H9 (cell line): ENCODE results near the gene ANO6. TPM values are rescaled to one million over a fixed set of nuclear protein-coding genes. Genes with fewer than 3 reads are reported as not detected.

ENCODE experiments used
- DNase-seq: peaks from one replicate; pipeline ENCODE4 v3.0.0-alpha.2; 2017
- H2AFZ ChIP-seq: one replicate; pipeline ENCODE4 v1.6.1; 2013; ENCODE audit warnings: mild to moderate bottlenecking, low read length, control low read depth, moderate library complexity
- H2AK5ac ChIP-seq: 2 replicates; pipeline ENCODE4 v1.6.1; 2013; ENCODE audit warnings: low read length, control low read depth, mixed read lengths; ENCODE audit not compliant: insufficient read length
- H2BK120ac ChIP-seq: one replicate; pipeline ENCODE4 v1.6.1; 2013; ENCODE audit warnings: low read depth, mild to moderate bottlenecking, low read length, control low read depth, inconsistent platforms; ENCODE audit not compliant: poor library complexity, severe bottlenecking
- H2BK12ac ChIP-seq: 2 replicates; pipeline ENCODE4 v1.6.1; 2013; ENCODE audit warnings: low read length, control low read depth, mixed read lengths, low read depth; ENCODE audit not compliant: insufficient read length
- H2BK15ac ChIP-seq: 2 replicates; pipeline ENCODE4 v1.6.1; 2013; ENCODE audit warnings: low read depth, low read length, control low read depth
- H2BK20ac ChIP-seq: one replicate; pipeline ENCODE4 v1.6.1; 2013; ENCODE audit warnings: low read depth, mild to moderate bottlenecking, low read length, control low read depth, inconsistent platforms; ENCODE audit not compliant: poor library complexity, severe bottlenecking
- H2BK5ac ChIP-seq: 2 replicates; pipeline ENCODE4 v1.6.1; 2013; ENCODE audit warnings: low read length, control low read depth, mixed read lengths; ENCODE audit not compliant: insufficient read length
- H3K14ac ChIP-seq: 2 replicates; pipeline ENCODE4 v1.6.1; 2013; ENCODE audit warnings: low read length, control low read depth; ENCODE audit not compliant: insufficient read depth
- H3K18ac ChIP-seq: 2 replicates; pipeline ENCODE4 v1.6.1; 2013; ENCODE audit warnings: low read depth, mild to moderate bottlenecking, mixed read lengths, low read length, control low read depth; ENCODE audit not compliant: insufficient read length
- H3K23ac ChIP-seq: 2 replicates; pipeline ENCODE4 v1.6.1; 2013; ENCODE audit warnings: low read length, control low read depth, mixed read lengths, low read depth; ENCODE audit not compliant: insufficient read length
- H3K23me2 ChIP-seq: 2 replicates; pipeline ENCODE4 v1.6.1; 2013; ENCODE audit warnings: low read depth, mild to moderate bottlenecking, mixed read lengths, low read length, control low read depth; ENCODE audit not compliant: insufficient read length, poor library complexity, severe bottlenecking
- H3K27ac ChIP-seq: 2 replicates; pipeline ENCODE4 v1.5.1; 2013; ENCODE audit warnings: low read length, control low read depth, mixed read lengths, low read depth; ENCODE audit not compliant: insufficient read length
- H3K27me3 ChIP-seq: 2 replicates; pipeline ENCODE4 v1.6.1; 2013; ENCODE audit warnings: low read length, control low read depth, inconsistent platforms; ENCODE audit not compliant: insufficient read depth
- H3K4ac ChIP-seq: 2 replicates; pipeline ENCODE4 v1.6.1; 2013; ENCODE audit warnings: low read depth, mild to moderate bottlenecking, control low read depth, inconsistent platforms, low read length, moderate library complexity
- H3K4me1 ChIP-seq: 2 replicates; pipeline ENCODE4 v1.6.1; 2013; ENCODE audit warnings: low read length, control low read depth, inconsistent platforms; ENCODE audit not compliant: insufficient read depth
- H3K4me2 ChIP-seq: 2 replicates; pipeline ENCODE4 v1.6.1; 2013; ENCODE audit warnings: low read length, control low read depth, mixed read lengths; ENCODE audit not compliant: insufficient read length, insufficient read depth
- H3K56ac ChIP-seq: 2 replicates; pipeline ENCODE4 v1.6.1; 2013; ENCODE audit warnings: low read depth, mild to moderate bottlenecking, mixed read lengths, low read length, control low read depth; ENCODE audit not compliant: insufficient read length
- H3K79me1 ChIP-seq: 2 replicates; pipeline ENCODE4 v1.6.1; 2013; ENCODE audit warnings: low read depth, mild to moderate bottlenecking, moderate library complexity, low read length, control low read depth, inconsistent platforms; ENCODE audit not compliant: insufficient read depth, poor library complexity, severe bottlenecking
- H3K79me2 ChIP-seq: 2 replicates; pipeline ENCODE4 v1.6.1; 2013; ENCODE audit warnings: low read length, control low read depth, inconsistent platforms; ENCODE audit not compliant: insufficient read depth
- H3K9ac ChIP-seq: 2 replicates; pipeline ENCODE4 v1.6.1; 2013; ENCODE audit warnings: low read length, control low read depth, mixed read lengths; ENCODE audit not compliant: insufficient read length; ENCODE audit errors: extremely low read depth
- H3K9me3 ChIP-seq: one replicate; pipeline ENCODE4 v1.6.1; 2013; ENCODE audit warnings: low read depth, low read length, inconsistent platforms; ENCODE audit not compliant: control insufficient read depth
- H3T11ph ChIP-seq: one replicate; pipeline ENCODE4 v1.6.1; 2013; ENCODE audit warnings: mild to moderate bottlenecking, low read length, control low read depth, inconsistent platforms
- H4K20me1 ChIP-seq: one replicate; pipeline ENCODE4 v1.6.1; 2013; ENCODE audit not compliant: control insufficient read depth, insufficient read length, insufficient read depth
- H4K5ac ChIP-seq: 2 replicates; pipeline ENCODE4 v1.6.1; 2013; ENCODE audit warnings: low read depth, mild to moderate bottlenecking, mixed read lengths, low read length, control low read depth; ENCODE audit not compliant: insufficient read length
- H4K8ac ChIP-seq: replicated peaks from 2 replicates; pipeline ENCODE4 v1.6.1; 2013; ENCODE audit warnings: low read length, control low read depth, mixed read lengths, low read depth; ENCODE audit not compliant: insufficient read length
- H4K91ac ChIP-seq: 2 replicates; pipeline ENCODE4 v1.6.1; 2013; ENCODE audit warnings: low read depth, mild to moderate bottlenecking, moderate library complexity, mixed read lengths, low read length, control low read depth; ENCODE audit not compliant: insufficient read length
- H3K27ac Mint-ChIP-seq, 3 experiments: 2 replicates in 2 of 3; 3 replicates in 1 of 3; pipeline ENCODE4 v1.8.0; 2020 to 2021; ENCODE audit warnings: mixed read lengths in 3 of 3, mild to moderate bottlenecking in 1 of 3, moderate library complexity in 1 of 3
- H3K27me3 Mint-ChIP-seq: 2 replicates; pipeline ENCODE4 v1.8.0; 2021; ENCODE audit warnings: low read depth, mild to moderate bottlenecking, moderate library complexity, mixed read lengths
- H3K36me3 Mint-ChIP-seq, 3 experiments: 2 replicates in 2 of 3; 3 replicates in 1 of 3; pipeline ENCODE4 v1.8.0; 2020 to 2021; ENCODE audit warnings: low read depth in 3 of 3, mixed read lengths in 3 of 3; ENCODE audit not compliant: insufficient read depth in 1 of 3
- H3K4me1 Mint-ChIP-seq, 2 experiments: 2 replicates each; pipeline ENCODE4 v1.8.0; 2020; ENCODE audit warnings: mixed read lengths in 2 of 2
- H3K4me3 Mint-ChIP-seq, 2 experiments: 2 replicates in 1 of 2; 3 replicates in 1 of 2; pipeline ENCODE4 v1.8.0; 2020 to 2021; ENCODE audit warnings: mild to moderate bottlenecking in 2 of 2, mixed read lengths in 2 of 2, moderate library complexity in 1 of 2
- H3K9me3 Mint-ChIP-seq, 2 experiments: 2 replicates in 1 of 2; 3 replicates in 1 of 2; pipeline ENCODE4 v1.8.0; 2020; ENCODE audit warnings: mild to moderate bottlenecking in 2 of 2, mixed read lengths in 2 of 2, moderate library complexity in 1 of 2
- CTCF ChIP-seq: fragments of 200-600 bp; sonication (generic); conservative IDR thresholded peaks from 3 replicates; pipeline ENCODE4 v1.8.0; 2021; ENCODE audit warnings: antibody characterized with exemption, mild to moderate bottlenecking
- WGBS: extraction: QIAGEN DNeasy Blood & Tissue Kit; methylation state at CpG from one replicate; pipeline ENCODE4 v1.1.7; 2013; ENCODE audit warnings: missing lambda C conversion rate, low lambda C conversion rate, mixed read lengths; ENCODE audit not compliant: insufficient read length; ENCODE audit errors: extremely low coverage; 5-methylcytosine and 5-hydroxymethylcytosine counted together
- total RNA-seq: library from RNA; stranded (reverse); gene quantifications from 2 replicates; pipeline ENCODE4 v1.2.1, GENCODE V29; 2021

Gene ANO6
- total RNA-seq, 1 experiment from 2014 or later = 24.3 TPM

GRCh38 chr12:45431126-45431525 is 215.2 kb downstream of the ANO6 start:
- H3K23me2 ChIP-seq = no peaks in the 10 kb centered on the region
- peaks cover 41 to 44% of the 10 kb centered on the region in 2 experiments for H3K4me1 Mint-ChIP-seq
- H3K4me2 ChIP-seq = no peak overlapping the region
- no peak overlapping the region for H2BK5ac ChIP-seq
- no peak overlapping the region for H3K14ac ChIP-seq
- no peak overlapping the region for H3K56ac ChIP-seq
- no CpG with 5 or more reads among the region's 5 CpGs for WGBS
- no peak overlapping the region for H3K27ac Mint-ChIP-seq
- H3T11ph ChIP-seq = no peak overlapping the region
- peaks cover 17 to 27% (median 21%) of the 10 kb centered on the region in 3 experiments for H3K36me3 Mint-ChIP-seq
- H2BK120ac ChIP-seq = no peak overlapping the region
- no peak overlapping the region for H2AK5ac ChIP-seq
- no peak overlapping the region for H2BK15ac ChIP-seq
- no peak overlapping the region for H2BK12ac ChIP-seq
- no peaks in the 10 kb centered on the region for H3K27me3 ChIP-seq
- H3K27ac ChIP-seq = no peak overlapping the region
- no peak overlapping the region for H2AFZ ChIP-seq
- H4K20me1 ChIP-seq = no peaks in the 10 kb centered on the region
- no peak for DNase-seq
- TF ChIP-seq CTCF = no peak
- H3K9me3 ChIP-seq = no peaks in the 10 kb centered on the region
- no peak overlapping the region for H4K5ac ChIP-seq
- H2BK20ac ChIP-seq = no peak overlapping the region
- no peak overlapping the region for H4K8ac ChIP-seq
- H3K23ac ChIP-seq = no peak overlapping the region
- no peak overlapping the region for H4K91ac ChIP-seq
- H3K18ac ChIP-seq = no peak overlapping the region
- H3K9me3 Mint-ChIP-seq = no peaks in the 10 kb centered on the region
- H3K4me1 ChIP-seq = peaks cover 4% of the 10 kb centered on the region; the same call in 1 of the 2 replicates
- H3K9ac ChIP-seq = no peak overlapping the region
- H3K4me3 Mint-ChIP-seq = no peak overlapping the region
- no peaks in the 10 kb centered on the region for H3K79me2 ChIP-seq
- no peaks in the 10 kb centered on the region for H3K79me1 ChIP-seq
- H3K27me3 Mint-ChIP-seq = peaks cover 24% of the 10 kb centered on the region
- no peak overlapping the region for H3K4ac ChIP-seq
